GM19438 (cell line): ENCODE results near the gene N4BP3.
"Not testable (repeated sequence)": the region's sequence is repeated elsewhere in the genome, so short reads cannot be mapped to it uniquely, and the experiment has no call there.

ENCODE experiments used
- ATAC-seq: cut with Tn5 transposase; IDR thresholded peaks from one replicate; pipeline ENCODE4 v1.9.1; 2021; ENCODE audit warnings: low read depth; ENCODE audit not compliant: unreplicated experiment

The N4BP3 gene

DNA sequence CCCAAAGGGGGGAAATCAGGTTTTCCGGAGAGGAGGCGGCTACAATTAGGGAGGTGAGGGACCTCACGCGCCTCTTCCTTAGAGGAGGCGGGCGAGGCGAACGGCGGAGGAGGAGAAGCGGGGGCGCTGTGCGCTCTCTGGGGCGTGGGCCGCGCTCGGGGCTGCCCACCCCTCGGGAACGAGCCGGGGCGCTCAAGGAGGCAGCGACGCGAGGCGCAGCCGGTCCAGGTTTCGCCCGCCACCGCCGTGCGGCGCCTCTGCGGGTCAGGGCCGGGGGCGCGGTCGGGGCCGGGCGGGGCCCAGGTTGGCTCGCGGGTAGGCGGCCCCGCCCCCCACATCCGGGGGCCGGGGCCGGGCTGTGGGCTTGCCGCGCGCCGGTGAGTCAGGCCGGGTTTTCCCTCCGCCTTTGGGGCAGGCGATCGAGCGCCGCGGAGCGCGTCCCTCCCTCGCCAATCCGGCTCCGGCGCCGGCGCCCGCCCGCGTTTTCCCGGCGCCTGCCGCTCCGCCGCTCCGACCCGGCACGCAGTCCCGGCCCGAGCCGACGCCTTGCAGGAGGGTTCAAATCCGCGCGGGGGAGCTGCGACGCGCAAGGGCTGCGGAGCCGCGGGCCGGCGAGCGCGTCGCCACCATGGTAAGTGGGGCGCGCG, at the start of gene N4BP3:
TSS of gene N4BP3 (plus strand) at position 392 of the 647 bp plus-strand sequence. CDS start 6,052 bp downstream, outside the sequence.
- ATAC-seq: peak; percentile 49

GRCh38 chr5:178067755-178068154, 45.6 kb upstream of the N4BP3 start:
- no peak for ATAC-seq

- ATAC-seq: no peak
Observed at GRCh38 chr5:178068293-178068692, 45.0 kb upstream of the N4BP3 start.

- ATAC-seq: no peak
Observed at GRCh38 chr5:178069909-178070308, 43.4 kb upstream of the N4BP3 start.

DNA sequence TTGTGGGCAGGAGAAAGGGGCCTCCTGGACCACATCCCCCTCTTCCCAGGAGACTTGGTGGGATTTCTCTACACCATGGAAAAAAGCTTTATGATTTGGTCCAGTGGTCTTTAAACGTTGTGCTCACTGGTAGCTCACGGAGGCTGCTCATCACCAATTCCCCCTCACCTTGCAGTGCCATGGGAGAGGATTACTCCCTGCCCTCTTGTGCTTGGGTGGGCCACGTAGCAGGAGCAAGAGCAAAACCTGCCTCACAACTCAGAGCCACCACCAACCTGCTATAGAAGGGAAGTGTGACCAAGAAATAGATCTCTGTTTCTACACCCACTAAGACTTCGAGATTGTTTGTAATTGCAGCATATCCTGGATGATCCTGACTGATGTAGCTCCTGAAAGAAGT, 42.2 kb upstream of the N4BP3 start:
- ATAC-seq: no peak

- no peak for ATAC-seq
Observed at GRCh38 chr5:178072749-178073148, 40.6 kb upstream of the N4BP3 start.

DNA sequence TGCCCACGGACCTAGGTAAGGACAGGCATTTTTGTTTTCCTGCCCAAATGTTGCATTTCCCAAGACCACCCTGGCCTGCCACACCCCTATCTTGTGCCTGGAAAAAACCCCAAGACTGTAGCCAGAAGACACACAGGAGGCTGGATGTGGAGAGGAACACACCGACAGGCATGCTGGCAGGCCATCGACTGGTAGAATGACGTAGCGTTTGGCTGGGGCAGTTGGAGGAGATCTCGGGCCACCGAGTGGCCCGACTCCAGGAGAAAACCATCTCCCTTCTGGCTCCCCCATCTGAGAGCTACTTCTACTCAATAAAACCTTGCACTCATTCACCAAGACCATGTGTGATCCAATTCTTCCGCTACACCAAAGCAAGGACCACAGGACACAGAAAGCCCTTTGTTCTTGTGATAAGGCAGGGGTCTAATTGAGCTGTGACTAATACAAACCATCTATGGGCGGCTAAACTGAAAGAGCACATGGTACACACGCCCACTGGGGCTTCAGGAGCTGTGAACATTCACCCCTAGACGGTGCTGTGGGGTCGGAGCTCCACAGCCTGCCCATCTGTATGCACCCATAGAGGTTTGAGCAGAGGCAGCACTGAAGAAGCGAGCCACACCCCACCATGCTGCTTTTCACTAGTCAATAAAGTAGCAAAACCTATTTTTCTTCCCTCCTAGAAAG, 38.9 kb upstream of the N4BP3 start:
- ATAC-seq: no peak

DNA sequence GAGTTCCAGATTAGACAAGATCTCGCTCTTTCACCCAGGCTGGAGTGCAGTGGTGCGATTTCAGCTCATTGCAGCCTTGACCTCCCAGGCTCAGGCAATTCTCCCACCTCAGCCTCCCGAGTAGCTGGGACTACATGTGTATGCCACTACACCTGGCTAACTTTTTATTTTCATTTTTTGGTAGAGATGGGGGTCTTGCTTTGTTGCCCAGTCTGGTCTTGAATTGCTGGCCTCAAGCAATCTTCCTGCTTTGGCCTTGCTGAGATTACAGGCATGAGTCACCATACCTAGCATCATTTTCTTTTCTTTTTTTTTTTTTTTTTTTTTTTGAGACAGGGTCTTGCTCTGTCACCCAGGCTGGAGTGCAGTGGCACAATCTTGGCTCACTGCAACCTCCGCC, 36.4 kb upstream of the N4BP3 start:
- ATAC-seq: not testable (repeated sequence)

GRCh38 chr5:178077751-178078150, 35.6 kb upstream of the N4BP3 start:
- no peak for ATAC-seq

GRCh38 chr5:178078197-178079010, 34.9 kb upstream of the N4BP3 start:
- ATAC-seq: no peak

- no peak for ATAC-seq
Observed at GRCh38 chr5:178080056-178080455, 33.3 kb upstream of the N4BP3 start.

- ATAC-seq: no peak
Observed at GRCh38 chr5:178080618-178081410, 32.5 kb upstream of the N4BP3 start.

GRCh38 chr5:178081571-178082243, 31.6 kb upstream of the N4BP3 start:
- no peak for ATAC-seq

DNA sequence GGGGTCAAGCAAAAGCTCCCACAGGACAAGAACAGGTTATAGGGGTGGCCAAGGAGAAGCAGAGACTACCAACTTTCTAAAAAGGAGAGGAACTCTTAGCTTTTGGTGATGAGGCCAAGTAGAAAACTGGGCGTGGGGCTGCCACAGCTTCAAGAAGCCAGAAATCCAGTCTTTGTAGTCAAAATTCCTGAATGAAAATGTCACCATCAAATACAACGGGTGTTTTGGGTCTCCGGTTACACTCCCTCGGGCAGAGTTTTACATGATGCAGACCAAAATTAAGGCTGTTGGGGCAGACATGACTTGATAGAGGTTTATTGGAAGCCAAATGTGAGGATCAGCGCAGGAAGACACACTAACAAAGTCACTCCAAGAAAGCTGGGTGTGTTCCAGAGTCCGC, 29.4 kb upstream of the N4BP3 start:
- ATAC-seq: no peak

DNA sequence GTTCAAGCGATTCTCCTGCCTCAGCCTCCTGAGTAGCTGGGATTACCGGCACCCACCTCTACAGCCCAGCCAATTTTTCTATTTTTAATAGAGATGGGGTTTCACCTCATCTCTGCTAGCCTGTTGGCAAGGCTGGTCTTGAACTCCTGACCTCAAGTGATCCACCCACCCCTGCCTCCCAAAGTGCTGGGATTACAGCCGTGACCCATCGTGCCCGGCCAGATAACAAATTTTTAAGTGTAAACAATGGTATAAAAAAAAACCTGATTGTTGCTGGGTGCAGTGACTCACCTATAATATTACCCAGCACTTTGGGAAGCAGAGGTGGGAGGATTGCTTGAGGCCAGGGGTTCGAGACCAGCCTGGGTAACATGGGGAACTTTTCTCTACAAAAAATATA, 28.0 kb upstream of the N4BP3 start:
- ATAC-seq: no peak

GRCh38 chr5:178086266-178086665, 27.1 kb upstream of the N4BP3 start:
- no peak for ATAC-seq

DNA sequence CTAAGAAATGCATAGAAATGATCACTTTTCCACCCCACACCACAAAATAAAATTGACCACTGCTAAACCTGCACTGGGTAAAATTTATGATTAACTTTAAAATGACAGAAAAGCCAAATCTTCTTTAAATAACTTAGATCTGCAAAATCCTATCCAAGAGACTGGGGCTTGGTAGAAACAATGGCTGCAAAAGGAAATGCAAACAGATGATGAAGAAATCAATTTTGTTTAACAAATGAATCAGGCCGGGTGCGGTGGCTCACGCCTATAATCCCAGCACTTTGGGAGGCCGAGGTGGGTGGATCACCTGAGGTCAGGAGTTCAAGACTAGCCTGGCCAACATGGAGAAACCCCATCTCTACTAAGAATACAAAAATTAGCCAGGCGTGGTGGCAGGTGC, 26.1 kb upstream of the N4BP3 start:
- ATAC-seq: not testable (repeated sequence)

DNA sequence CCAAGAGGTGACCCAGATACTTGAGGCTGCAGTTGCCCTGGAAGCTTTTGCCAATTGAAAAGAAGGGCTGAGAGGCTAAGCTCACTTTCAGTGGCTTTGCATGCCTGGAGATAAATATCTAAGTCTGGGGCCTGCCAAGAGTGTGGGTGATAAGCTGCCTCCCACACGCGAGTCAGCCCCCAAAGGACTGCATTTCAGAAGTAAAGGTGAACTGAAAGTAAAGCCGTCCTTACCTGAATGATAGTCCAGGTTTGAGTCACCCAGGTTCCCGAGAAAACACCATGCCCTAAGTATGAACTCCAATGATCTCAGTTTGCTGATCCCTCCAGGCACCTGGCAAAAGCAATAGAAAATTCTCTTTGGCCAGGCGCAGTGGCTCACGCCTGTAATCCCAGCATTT, 22.5 kb upstream of the N4BP3 start:
- ATAC-seq: no peak

- no peak for ATAC-seq
Observed at GRCh38 chr5:178093134-178093533, 20.2 kb upstream of the N4BP3 start.

- no peak for ATAC-seq
Observed at GRCh38 chr5:178094345-178094744, 19.0 kb upstream of the N4BP3 start.
